Progenitor cell of endocrine pancreas (in vitro differentiated cells): ENCODE results near the gene MLXIPL. TPM values are rescaled to one million over a fixed set of nuclear protein-coding genes. Genes with fewer than 3 reads are reported as not detected.
A peak's percentile ranks its signal among the peaks of the same experiment; 100 is the strongest.

Source experiments
- DNase-seq: peaks from one replicate; pipeline ENCODE4 v3.0.0; 2021; ENCODE audit warnings: low spot score; ENCODE audit not compliant: unreplicated experiment
- H3K27ac Mint-ChIP-seq: 2 replicates; pipeline ENCODE4 v1.8.0; 2021; ENCODE audit warnings: mild to moderate bottlenecking, moderate library complexity, mixed read lengths
- H3K27me3 Mint-ChIP-seq: 2 replicates; pipeline ENCODE4 v1.8.0; 2021; ENCODE audit warnings: mixed read lengths
- H3K36me3 Mint-ChIP-seq: 2 replicates; pipeline ENCODE4 v1.8.0; 2022; ENCODE audit warnings: mixed read lengths; ENCODE audit not compliant: insufficient read depth
- H3K4me1 Mint-ChIP-seq: 2 replicates; pipeline ENCODE4 v1.8.0; 2021; ENCODE audit warnings: low read depth, mixed read lengths
- H3K4me3 Mint-ChIP-seq: 2 replicates; pipeline ENCODE4 v1.8.0; 2021; ENCODE audit warnings: low read depth, mild to moderate bottlenecking, moderate library complexity, mixed read lengths
- H3K9me3 Mint-ChIP-seq: 2 replicates; pipeline ENCODE4 v1.8.0; 2021; ENCODE audit warnings: low read depth, mixed read lengths
- CTCF ChIP-seq: fragments of 200-600 bp; sonication (generic); IDR thresholded peaks from one replicate; pipeline ENCODE4 v1.5.0; 2021; ENCODE audit warnings: antibody characterized with exemption, mild to moderate bottlenecking; ENCODE audit not compliant: unreplicated experiment
- total RNA-seq: library from RNA; stranded (reverse); gene quantifications from 2 replicates; pipeline ENCODE4 v1.2.1, GENCODE V29; 2021

MLXIPL gene
- total RNA-seq, 1 donor from 2014 or later: 48.6 TPM

GRCh38 chr7:73599916-73600315, 24.4 kb downstream of the MLXIPL start:
- Mint-ChIP-seq H3K27me3 (peaks cover 25% of the 10 kb centered on the region), H3K4me3 (no peak overlapping the region)
- no peak for DNase-seq

GRCh38 chr7:73599151-73599882, 25.0 kb downstream of the MLXIPL start:
- no peaks in the 10 kb centered on the region for H3K4me1 Mint-ChIP-seq
- H3K9me3 Mint-ChIP-seq: no peaks in the 10 kb centered on the region

More at GRCh38 chr7:73599916-73600315, 24.4 kb downstream of the MLXIPL start:
- Mint-ChIP-seq H3K9me3 (no peaks in the 10 kb centered on the region), H3K4me1 (no peaks in the 10 kb centered on the region), H3K36me3 (no peaks in the 10 kb centered on the region), H3K27ac (no peak overlapping the region)
- no peak for TF ChIP-seq CTCF

GRCh38 chr7:73597978-73598782, 26.1 kb downstream of the MLXIPL start:
- no peak for DNase-seq
- Mint-ChIP-seq H3K9me3 (no peaks in the 10 kb centered on the region), H3K4me1 (no peaks in the 10 kb centered on the region), H3K36me3 (no peaks in the 10 kb centered on the region), H3K4me3 (no peak overlapping the region), H3K27ac (no peak overlapping the region), H3K27me3 (peaks cover 25% of the 10 kb centered on the region)
- no peak for TF ChIP-seq CTCF

More at GRCh38 chr7:73599151-73599882, 25.0 kb downstream of the MLXIPL start:
- peaks cover 25% of the 10 kb centered on the region for H3K27me3 Mint-ChIP-seq
- DNase-seq: no peak
- no peaks in the 10 kb centered on the region for H3K36me3 Mint-ChIP-seq
- H3K27ac Mint-ChIP-seq: peak overlapping the region; percentile 18
- H3K4me3 Mint-ChIP-seq: no peak overlapping the region
- no peak for TF ChIP-seq CTCF

- DNase-seq: no peak
- Mint-ChIP-seq H3K9me3 (no peaks in the 10 kb centered on the region), H3K27me3 (peaks cover 22% of the 10 kb centered on the region), H3K4me1 (no peaks in the 10 kb centered on the region), H3K36me3 (no peaks in the 10 kb centered on the region), H3K4me3 (no peak overlapping the region), H3K27ac (no peak overlapping the region)
- TF ChIP-seq CTCF: no peak
Observed at GRCh38 chr7:73596191-73597065, 27.9 kb downstream of the MLXIPL start.

GRCh38 chr7:73595358-73595757, 29.0 kb downstream of the MLXIPL start:
- Mint-ChIP-seq H3K4me3 (no peak overlapping the region), H3K36me3 (no peaks in the 10 kb centered on the region), H3K27me3 (peaks cover 22% of the 10 kb centered on the region), H3K4me1 (no peaks in the 10 kb centered on the region), H3K9me3 (no peaks in the 10 kb centered on the region), H3K27ac (no peak overlapping the region)
- no peak for DNase-seq
- no peak for TF ChIP-seq CTCF
